HEK293T (cell line): ENCODE data around the gene INPP5E.

Experiments used
- CTCF ChIA-PET: fragments of 350-600 bp; formaldehyde crosslinking; extraction: SDS; loops from one replicate; lab custom pipeline; 2021; ENCODE audit warnings: antibody characterized with exemption, inconsistent platforms; lab: Yijun Ruan, JAX
- POLR2A ChIA-PET: fragments of 350-600 bp; formaldehyde crosslinking; extraction: SDS; loops from one replicate; lab custom pipeline; 2020; ENCODE audit warnings: antibody characterized with exemption, inconsistent platforms; lab: Yijun Ruan, JAX
- DNase-seq: peaks from one replicate; pipeline ENCODE4 v3.0.0; 2012; ENCODE audit warnings: mixed read lengths; ENCODE audit errors: extremely low spot score
- ARNT ChIP-seq: fragments of 450-650 bp; IDR thresholded peaks from 2 replicates; pipeline ENCODE4 v1.6.1; 2017; ENCODE audit warnings: mild to moderate bottlenecking
- BHLHE40 ChIP-seq: fragments of 450-650 bp; IDR thresholded peaks from 2 replicates; pipeline ENCODE4 v1.6.1; 2016; ENCODE audit warnings: mild to moderate bottlenecking, moderate library complexity, borderline replicate concordance
- CTBP1 ChIP-seq: fragments of 450-650 bp; IDR thresholded peaks from 2 replicates; pipeline ENCODE4 v1.6.1; 2016; ENCODE audit warnings: borderline replicate concordance
- ELF4 ChIP-seq: fragments of 450-650 bp; IDR thresholded peaks from 2 replicates; pipeline ENCODE4 v1.6.1; 2017; ENCODE audit warnings: antibody characterized with exemption
- FOXA1 ChIP-seq: fragments of 450-650 bp; IDR thresholded peaks from 2 replicates; pipeline ENCODE4 v1.6.1; 2016; ENCODE audit warnings: mild to moderate bottlenecking
- FOXK2 ChIP-seq: fragments of 450-650 bp; IDR thresholded peaks from 2 replicates; pipeline ENCODE4 v1.6.1; 2016; ENCODE audit warnings: mild to moderate bottlenecking
- FOXM1 ChIP-seq: fragments of 450-650 bp; IDR thresholded peaks from 2 replicates; pipeline ENCODE4 v1.6.1; 2017; ENCODE audit warnings: mild to moderate bottlenecking, borderline replicate concordance
- HDGF ChIP-seq: fragments of 450-650 bp; IDR thresholded peaks from 2 replicates; pipeline ENCODE4 v1.6.1; 2017; ENCODE audit warnings: antibody characterized with exemption, borderline replicate concordance
- L3MBTL2 ChIP-seq: fragments of 450-650 bp; conservative IDR thresholded peaks from 2 replicates; pipeline ENCODE4 v1.6.1; 2016; ENCODE audit warnings: mild to moderate bottlenecking
- LEF1 ChIP-seq: fragments of 450-650 bp; IDR thresholded peaks from 2 replicates; pipeline ENCODE4 v1.6.1; 2017; ENCODE audit warnings: mild to moderate bottlenecking, borderline replicate concordance
- NFRKB ChIP-seq: fragments of 450-650 bp; IDR thresholded peaks from 2 replicates; pipeline ENCODE4 v1.6.1; 2016; ENCODE audit warnings: mild to moderate bottlenecking, moderate library complexity
- SP1 ChIP-seq: fragments of 450-650 bp; IDR thresholded peaks from 2 replicates; pipeline ENCODE4 v1.6.1; 2017
- SUZ12 ChIP-seq: fragments of 450-650 bp; IDR thresholded peaks from 2 replicates; pipeline ENCODE4 v1.6.1; 2016; ENCODE audit warnings: mild to moderate bottlenecking
- TARDBP ChIP-seq: fragments of 450-650 bp; IDR thresholded peaks from 2 replicates; pipeline ENCODE4 v1.6.1; 2016
- ZNF384 ChIP-seq: fragments of 450-650 bp; IDR thresholded peaks from 2 replicates; pipeline ENCODE4 v1.6.1; 2016
- TF ChIP-seq, protein P1 (sequence below): fragments of 450-650 bp; IDR thresholded peaks from 2 replicates; pipeline ENCODE4 v1.6.1; 2016

Gene INPP5E

DNA sequence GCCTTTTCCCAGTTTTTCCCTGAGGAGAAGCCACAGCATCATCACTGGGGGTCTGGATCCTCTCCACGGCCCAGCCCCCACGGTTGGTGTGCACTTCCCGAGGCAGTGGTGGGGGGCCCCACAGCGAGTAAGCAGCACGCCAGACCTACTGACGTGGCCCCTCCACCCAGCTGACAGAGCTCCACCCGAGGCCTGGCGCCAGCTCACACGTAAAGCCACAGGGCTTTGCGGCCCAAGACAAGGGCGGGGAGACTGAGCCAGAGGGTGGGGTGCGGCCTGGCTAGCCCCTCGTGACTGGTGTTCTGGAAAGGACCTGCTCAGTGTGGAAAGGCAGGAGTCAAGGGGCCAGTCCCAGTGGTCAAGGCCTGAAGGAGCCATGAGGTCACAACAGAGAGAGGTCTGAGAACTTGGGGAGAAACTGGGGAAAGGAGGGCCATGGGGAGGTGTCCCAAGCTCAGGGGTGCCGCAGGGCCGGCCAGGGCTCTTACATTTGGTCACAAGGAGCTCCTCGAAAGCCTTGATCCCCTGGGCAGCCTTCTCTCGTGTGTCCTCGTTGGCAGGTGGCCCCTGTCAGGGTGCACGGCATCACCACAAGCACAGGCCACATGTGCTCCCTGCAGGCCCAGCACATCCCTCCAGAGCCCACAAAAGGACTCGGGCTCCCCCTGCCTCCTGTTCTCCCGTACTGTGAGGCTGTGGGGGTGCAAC, 45.2 kb downstream of the INPP5E start:
- TF ChIP-seq ELF4 (no peak), L3MBTL2 (no peak), FOXA1 (no peak), ZNF384 (no peak), HDGF (no peak), SUZ12 (no peak), NFRKB (no peak), SP1 (no peak), LEF1 (no peak), CTBP1 (no peak)
- CTCF ChIA-PET = no interaction called here
- POLR2A ChIA-PET = no interaction called here
- no peak for DNase-seq

DNA sequence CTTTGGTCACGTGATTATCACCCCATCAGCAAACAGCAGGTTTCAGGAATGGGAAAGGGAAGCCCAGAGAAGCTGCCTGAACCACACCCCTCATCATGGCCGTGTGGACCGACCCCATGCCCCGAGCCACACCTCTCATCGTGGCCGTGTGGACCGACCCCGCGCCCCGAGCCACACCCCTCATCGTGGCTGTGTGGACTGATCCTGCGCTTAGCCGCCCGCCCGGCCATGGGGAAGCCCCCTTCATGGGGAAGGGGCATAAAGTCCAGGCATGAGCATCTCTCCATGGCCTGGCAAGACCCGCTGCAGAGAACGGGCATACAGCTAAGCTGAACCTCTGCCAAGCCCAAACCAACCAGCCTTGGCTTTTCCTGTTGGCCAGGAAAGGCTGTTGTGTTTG, 46.1 kb downstream of the INPP5E start:
- ChIA-PET POLR2A (no interaction called here), CTCF (no interaction called here)
- no peak for DNase-seq

DNA sequence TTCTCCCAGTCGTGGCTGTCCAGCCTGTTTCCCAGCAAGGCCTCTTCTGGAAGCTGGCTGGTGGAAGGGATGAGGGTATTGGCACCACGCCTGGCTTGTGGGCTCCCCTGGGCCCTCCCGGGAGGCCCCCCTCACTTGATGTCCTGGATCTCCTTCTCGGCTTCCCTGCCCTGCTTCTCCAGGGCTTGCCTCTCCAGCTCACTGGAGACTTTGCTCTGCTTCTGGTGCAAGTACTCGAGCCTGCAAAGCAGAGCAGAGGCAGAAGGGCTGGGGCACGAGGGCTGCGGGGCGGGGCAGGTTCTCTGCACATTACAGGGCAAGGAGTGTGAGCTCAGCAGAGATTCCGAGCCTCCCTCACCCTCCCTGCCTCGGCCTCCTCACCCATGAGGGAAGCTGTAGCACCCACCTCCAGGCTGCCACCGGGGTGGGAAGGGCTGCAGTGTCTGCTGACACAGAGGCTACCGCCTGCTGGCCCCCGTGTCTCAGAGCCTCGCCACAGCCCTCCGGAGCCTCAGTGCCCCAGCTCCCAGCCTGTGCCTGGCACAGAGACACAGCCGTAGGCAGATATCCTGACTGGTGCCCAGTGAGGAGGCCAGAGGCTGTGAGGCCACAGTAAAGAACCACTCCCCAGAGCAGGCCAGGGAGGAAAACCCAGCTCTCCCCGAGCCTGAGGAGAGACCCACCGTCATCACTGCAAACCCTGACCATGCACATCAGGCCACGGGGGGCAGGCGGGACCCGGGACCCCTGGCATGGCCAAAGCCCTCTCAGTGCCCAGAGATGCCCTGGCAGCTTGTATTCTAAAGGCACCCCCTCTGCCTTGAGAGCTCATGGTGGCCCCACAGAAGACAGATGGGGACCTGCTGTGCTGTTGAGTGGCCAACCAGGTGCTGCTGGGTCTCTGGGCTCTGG, 46.9 kb downstream of the INPP5E start:
- TF ChIP-seq TARDBP = no peak
- no peak for TF ChIP-seq CTBP1
- TF ChIP-seq FOXK2 = no peak
- no peak for DNase-seq
- ChIA-PET CTCF (no interaction called here), POLR2A (interaction anchor here (0.5 to 1.0 kb wide), 2 partner anchors 10 to 30 kb away, joined by 3 read pairs; no protein-coding TSS in a partner anchor)

More for the DNA sequence above, 46.1 kb downstream of the INPP5E start:
- TF ChIP-seq ZNF384 (no peak), ARNT (no peak), SP1 (no peak)

DNA sequence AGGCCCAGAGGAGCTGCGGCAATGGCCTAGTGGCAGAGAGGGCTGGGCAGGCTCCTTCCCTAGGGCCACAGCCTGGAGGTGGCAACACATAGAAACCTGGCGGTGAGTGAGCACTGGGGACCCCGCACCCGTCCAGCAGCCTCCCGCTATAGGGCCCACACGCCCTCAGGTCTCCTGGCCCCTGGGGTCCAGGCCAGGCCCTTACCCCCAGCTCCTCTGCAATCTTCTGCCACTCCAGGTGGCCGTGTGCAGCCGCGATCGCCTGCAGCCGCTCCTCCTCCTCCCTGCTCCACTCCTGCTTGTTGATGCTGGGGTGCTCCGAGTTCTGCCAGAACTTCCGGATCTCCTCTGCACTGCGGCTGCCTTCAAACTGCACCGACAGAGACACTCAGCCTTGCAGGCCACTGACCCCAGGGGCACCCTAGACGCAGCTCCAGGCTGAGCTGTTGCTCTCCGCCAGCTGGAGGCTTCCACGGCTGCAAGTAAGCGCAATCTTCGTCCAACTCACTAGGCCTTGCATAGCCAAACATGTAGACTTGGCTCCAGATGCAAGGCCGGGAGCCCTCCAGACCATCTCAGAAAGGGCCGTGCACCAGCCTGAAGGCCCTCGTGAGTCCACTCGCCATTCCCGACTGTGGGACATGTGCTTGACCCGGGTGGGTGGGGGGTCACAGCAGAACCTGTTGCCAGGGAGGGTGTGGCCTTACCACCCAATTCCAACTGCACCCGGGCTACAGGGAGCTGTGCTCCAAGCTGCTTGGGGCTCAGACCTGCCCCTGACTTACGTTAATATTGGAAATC, 47.7 kb downstream of the INPP5E start:
- POLR2A ChIA-PET = interaction anchor here (0.5 to 1.0 kb wide), 2 partner anchors 11 to 29 kb away, joined by 3 read pairs; no protein-coding TSS in a partner anchor
- no peak for DNase-seq
- CTCF ChIA-PET = no interaction called here
- TF ChIP-seq NFRKB = no peak
- no peak for TF ChIP-seq ELF4
- TF ChIP-seq FOXK2 = no peak
- no peak for TF ChIP-seq CTBP1
- TF ChIP-seq SP1 = no peak
- TF ChIP-seq ZNF384 = no peak
- no peak for TF ChIP-seq FOXM1
- TF ChIP-seq TARDBP = no peak
- TF ChIP-seq L3MBTL2 = no peak
- TF ChIP-seq LEF1 = no peak
- TF ChIP-seq FOXA1 = no peak
- TF ChIP-seq SUZ12 = no peak
- no peak for TF ChIP-seq BHLHE40
- TF ChIP-seq, protein P1, sequence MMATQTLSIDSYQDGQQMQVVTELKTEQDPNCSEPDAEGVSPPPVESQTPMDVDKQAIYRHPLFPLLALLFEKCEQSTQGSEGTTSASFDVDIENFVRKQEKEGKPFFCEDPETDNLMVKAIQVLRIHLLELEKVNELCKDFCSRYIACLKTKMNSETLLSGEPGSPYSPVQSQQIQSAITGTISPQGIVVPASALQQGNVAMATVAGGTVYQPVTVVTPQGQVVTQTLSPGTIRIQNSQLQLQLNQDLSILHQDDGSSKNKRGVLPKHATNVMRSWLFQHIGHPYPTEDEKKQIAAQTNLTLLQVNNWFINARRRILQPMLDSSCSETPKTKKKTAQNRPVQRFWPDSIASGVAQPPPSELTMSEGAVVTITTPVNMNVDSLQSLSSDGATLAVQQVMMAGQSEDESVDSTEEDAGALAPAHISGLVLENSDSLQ = no peak
- TF ChIP-seq HDGF = no peak

DNA sequence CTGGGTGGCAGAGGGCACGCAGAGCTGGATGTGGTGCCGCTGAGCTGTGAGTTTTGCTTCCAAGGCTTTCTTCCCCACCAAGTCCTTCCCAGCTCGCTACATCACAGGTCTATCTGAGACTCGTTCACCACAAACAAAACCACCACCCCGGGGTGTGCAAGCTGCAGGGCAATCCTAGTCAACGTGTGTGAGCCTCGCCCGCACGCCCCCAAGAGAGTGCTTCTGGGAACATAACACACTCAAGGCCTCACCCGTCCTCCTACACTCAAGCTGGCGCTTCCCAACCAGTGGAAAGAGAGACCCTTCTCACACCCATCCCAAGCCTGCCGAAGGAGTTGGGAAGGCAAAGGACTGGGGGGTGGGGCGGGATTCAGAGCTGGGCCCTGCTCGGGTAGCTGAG, 50.2 kb downstream of the INPP5E start:
- no peak for TF ChIP-seq HDGF
- DNase-seq = no peak
- POLR2A ChIA-PET = interaction anchor here (1.2 to 1.5 kb wide), 2 partner anchors 23 to 26 kb away, joined by 4 to 10 read pairs; partner anchors contain the start of gene DNLZ
- CTCF ChIA-PET = interaction anchor here (0.6 kb wide), 1 partner anchor 13 kb away, joined by 4 read pairs; no protein-coding TSS in a partner anchor

DNA sequence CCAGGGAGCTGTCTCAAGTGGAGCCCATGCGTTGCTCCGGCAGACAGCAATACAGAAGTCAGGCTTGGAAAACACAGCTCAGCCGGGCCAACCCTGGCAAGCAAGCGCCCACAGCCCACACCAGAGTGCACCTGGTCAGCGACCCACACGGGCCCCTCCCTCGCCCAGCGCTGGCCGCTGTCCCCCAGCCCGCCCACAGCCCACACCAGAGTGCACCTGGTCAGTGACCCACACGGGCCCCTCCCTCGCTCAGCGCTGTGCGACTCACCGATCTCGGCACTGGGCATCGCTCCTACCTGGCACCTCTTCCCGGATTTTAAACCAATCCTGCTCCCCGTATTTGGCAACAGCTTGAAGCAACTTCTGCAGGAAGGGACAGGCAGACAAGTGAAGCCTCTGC, 52.4 kb downstream of the INPP5E start:
- CTCF ChIA-PET = no interaction called here
- POLR2A ChIA-PET = no interaction called here
- DNase-seq = no peak
- TF ChIP-seq LEF1 (no peak), L3MBTL2 (no peak), ARNT (no peak), SP1 (no peak), TARDBP (no peak), NFRKB (no peak), ZNF384 (no peak), ELF4 (no peak), BHLHE40 (no peak), SUZ12 (no peak), FOXM1 (no peak), CTBP1 (no peak), HDGF (no peak), FOXA1 (no peak), FOXK2 (no peak)
- TF ChIP-seq, protein P1 = no peak
